IMR-90 (cell line): Measurements from ENCODE around the gene RPS6KA3.

Source experiments
- CEBPB ChIP-seq: IDR thresholded peaks from 2 replicates; pipeline ENCODE4 v1.6.1; 2012; ENCODE audit warnings: low read depth, low read length, improper control_type of control experiment
- CHD1 ChIP-seq: IDR thresholded peaks from 2 replicates; pipeline ENCODE4 v1.6.1; 2012; ENCODE audit warnings: low read depth, low read length, improper control_type of control experiment
- MAFK ChIP-seq: IDR thresholded peaks from 2 replicates; pipeline ENCODE4 v1.6.1; 2012; ENCODE audit warnings: low read depth, low read length, improper control_type of control experiment
- MAZ ChIP-seq: IDR thresholded peaks from 2 replicates; pipeline ENCODE4 v1.6.1; 2012; ENCODE audit warnings: low read depth, mild to moderate bottlenecking, low read length, improper control_type of control experiment, moderate library complexity, borderline replicate concordance
- POLR2A ChIP-seq: IDR thresholded peaks from 2 replicates; pipeline ENCODE4 v1.6.1; 2012; ENCODE audit warnings: mild to moderate bottlenecking, low read depth, low read length
- RAD21 ChIP-seq: IDR thresholded peaks from 2 replicates; pipeline ENCODE4 v1.6.1; 2012; ENCODE audit warnings: low read length, improper control_type of control experiment
- RCOR1 ChIP-seq: IDR thresholded peaks from 2 replicates; pipeline ENCODE4 v1.6.1; 2012; ENCODE audit warnings: mild to moderate bottlenecking, low read length, improper control_type of control experiment; ENCODE audit not compliant: insufficient replicate concordance
- RFX5 ChIP-seq: IDR thresholded peaks from 2 replicates; pipeline ENCODE4 v1.8.0; 2012; ENCODE audit warnings: low read depth, mild to moderate bottlenecking, low read length, moderate library complexity
- TF ChIP-seq, protein P1 (sequence below): conservative IDR thresholded peaks from 2 replicates; pipeline ENCODE4 v1.5.1; 2012; ENCODE audit warnings: mild to moderate bottlenecking, low read depth, low read length, improper control_type of control experiment
- TF ChIP-seq, protein P2 (sequence below): fragments of 150-350 bp; IDR thresholded peaks from 2 replicates; pipeline ENCODE4 v1.6.1; 2017; ENCODE audit warnings: mild to moderate bottlenecking, antibody characterized with exemption, low read length, low read depth

DNA sequence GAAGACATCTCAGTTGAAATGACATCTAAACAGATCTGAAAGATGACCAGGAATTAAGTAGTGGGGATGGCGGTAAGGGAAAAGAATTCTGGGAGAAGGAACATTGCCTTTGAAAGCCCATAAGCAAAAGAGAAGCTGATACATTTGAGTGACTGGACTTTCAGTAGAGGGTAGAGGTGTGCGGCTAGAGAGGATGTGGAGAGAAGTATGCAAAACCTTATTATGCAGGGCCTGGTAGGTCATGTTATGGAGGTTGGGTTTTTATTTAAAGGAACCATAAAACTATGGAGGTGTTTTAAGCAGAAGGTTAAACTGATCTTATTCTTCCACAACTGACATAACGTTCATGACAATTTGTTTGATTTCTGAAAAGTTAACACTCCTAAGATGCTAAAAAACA, 36.3 kb downstream of the RPS6KA3 start:
- TF ChIP-seq POLR2A (no peak), RFX5 (no peak), CEBPB (no peak), CHD1 (no peak), MAFK (no peak), RAD21 (no peak), MAZ (no peak), RCOR1 (no peak)
- TF ChIP-seq, protein P1, sequence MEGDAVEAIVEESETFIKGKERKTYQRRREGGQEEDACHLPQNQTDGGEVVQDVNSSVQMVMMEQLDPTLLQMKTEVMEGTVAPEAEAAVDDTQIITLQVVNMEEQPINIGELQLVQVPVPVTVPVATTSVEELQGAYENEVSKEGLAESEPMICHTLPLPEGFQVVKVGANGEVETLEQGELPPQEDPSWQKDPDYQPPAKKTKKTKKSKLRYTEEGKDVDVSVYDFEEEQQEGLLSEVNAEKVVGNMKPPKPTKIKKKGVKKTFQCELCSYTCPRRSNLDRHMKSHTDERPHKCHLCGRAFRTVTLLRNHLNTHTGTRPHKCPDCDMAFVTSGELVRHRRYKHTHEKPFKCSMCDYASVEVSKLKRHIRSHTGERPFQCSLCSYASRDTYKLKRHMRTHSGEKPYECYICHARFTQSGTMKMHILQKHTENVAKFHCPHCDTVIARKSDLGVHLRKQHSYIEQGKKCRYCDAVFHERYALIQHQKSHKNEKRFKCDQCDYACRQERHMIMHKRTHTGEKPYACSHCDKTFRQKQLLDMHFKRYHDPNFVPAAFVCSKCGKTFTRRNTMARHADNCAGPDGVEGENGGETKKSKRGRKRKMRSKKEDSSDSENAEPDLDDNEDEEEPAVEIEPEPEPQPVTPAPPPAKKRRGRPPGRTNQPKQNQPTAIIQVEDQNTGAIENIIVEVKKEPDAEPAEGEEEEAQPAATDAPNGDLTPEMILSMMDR, result no peak
- TF ChIP-seq, protein P2, sequence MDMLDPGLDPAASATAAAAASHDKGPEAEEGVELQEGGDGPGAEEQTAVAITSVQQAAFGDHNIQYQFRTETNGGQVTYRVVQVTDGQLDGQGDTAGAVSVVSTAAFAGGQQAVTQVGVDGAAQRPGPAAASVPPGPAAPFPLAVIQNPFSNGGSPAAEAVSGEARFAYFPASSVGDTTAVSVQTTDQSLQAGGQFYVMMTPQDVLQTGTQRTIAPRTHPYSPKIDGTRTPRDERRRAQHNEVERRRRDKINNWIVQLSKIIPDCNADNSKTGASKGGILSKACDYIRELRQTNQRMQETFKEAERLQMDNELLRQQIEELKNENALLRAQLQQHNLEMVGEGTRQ, result no peak
